K562 (cell line): ENCODE data around the gene NTRK1. TPM values are rescaled to one million over a fixed set of nuclear protein-coding genes. Genes with fewer than 3 reads are reported as not detected.

ENCODE experiments used
- BRD4 ChIP-seq: fragments of 200-600 bp; sonication (generic); IDR thresholded peaks from 2 replicates; pipeline ENCODE4 v1.6.1; 2017; ENCODE audit warnings: inconsistent platforms
- CCNT2 ChIP-seq: IDR thresholded peaks from 2 replicates; pipeline ENCODE4 v1.6.1; 2011; ENCODE audit warnings: borderline replicate concordance, low read depth, mild to moderate bottlenecking, moderate library complexity, mixed read lengths, low read length; ENCODE audit not compliant: insufficient read length; ENCODE audit errors: extremely low read depth
- FOS ChIP-seq: IDR thresholded peaks from 3 replicates; pipeline ENCODE4 v1.6.1; 2011; ENCODE audit not compliant: insufficient read length; ENCODE audit errors: extremely low read depth
- GTF2E2 ChIP-seq: fragments of 200-800 bp; sonication (Bioruptor generic); IDR thresholded peaks from 2 replicates; pipeline ENCODE4 v1.6.1; 2016; ENCODE audit warnings: missing genetic modification characterization, missing compliant biosample characterization
- HDAC2 ChIP-seq: fragments of 450-650 bp; IDR thresholded peaks from 2 replicates; pipeline ENCODE4 v1.6.1; 2016; ENCODE audit warnings: mild to moderate bottlenecking
- HNRNPUL1 ChIP-seq: fragments of 200-400 bp; formaldehyde crosslinking; IDR thresholded peaks from 2 replicates; pipeline ENCODE4 v1.6.1; 2017; ENCODE audit warnings: low read length
- KDM1A ChIP-seq, 2 experiments: fragments of 450-650 bp; IDR thresholded peaks; 2 replicates each; pipeline ENCODE4 v1.6.1; 2016; ENCODE audit warnings: mild to moderate bottlenecking in 2 of 2
- PCBP1 ChIP-seq: fragments of 200-400 bp; formaldehyde crosslinking; IDR thresholded peaks from 2 replicates; pipeline ENCODE4 v1.6.1; 2018; ENCODE audit warnings: mild to moderate bottlenecking, low read depth, low read length; ENCODE audit not compliant: poor library complexity, severe bottlenecking
- SAFB2 ChIP-seq: fragments of 200-400 bp; formaldehyde crosslinking; IDR thresholded peaks from 2 replicates; pipeline ENCODE4 v1.6.1; 2018; ENCODE audit warnings: borderline replicate concordance, low read length, low read depth, moderate library complexity; ENCODE audit not compliant: severe bottlenecking
- SIX5 ChIP-seq, 2 experiments: IDR thresholded peaks; 2 replicates each; pipeline ENCODE4 v1.6.1; 2011; ENCODE audit warnings: low read length in 2 of 2, borderline replicate concordance in 1 of 2, low read depth in 1 of 2, mild to moderate bottlenecking in 1 of 2, moderate library complexity in 1 of 2; ENCODE audit not compliant: insufficient read depth in 1 of 2
- ZNF232 ChIP-seq: sonication (generic); formaldehyde crosslinking; IDR thresholded peaks from 2 replicates; pipeline ENCODE4 v1.8.0; 2022; ENCODE audit warnings: mild to moderate bottlenecking, missing genetic modification reagents
- polyA plus RNA-seq, 8 experiments: library from polyadenylated mRNA; depleted of rRNA in 4 of 8; stranded (reverse) in 5 of 8; unstranded in 3 of 8; fragments of >200 nt; fragmentation: Nextera tagmentation in 2 of 8; fragmentation: Illumina TruSeq in 1 of 8; extraction: Ambion mirVana in 2 of 8; extraction: Trizol in 1 of 8; gene quantifications; 2 replicates each; pipeline versions ENCODE4 v1.2.1 to v1.2.3, GENCODE V29; 2011 to 2014; ENCODE audit warnings: inconsistent platforms in 1 of 8, missing spikeins in 1 of 8
- total RNA-seq, 7 experiments: library from RNA; depleted of rRNA in 6 of 7; stranded (reverse); fragments of >200 nt in 6 of 7; fragmentation: Illumina TruSeq in 2 of 7; extraction: Trizol in 2 of 7; gene quantifications; 2 replicates each; pipeline versions ENCODE4 v1.2.1 to v1.2.3, GENCODE V29; 2011 to 2021; ENCODE audit warnings: low replicate concordance in 1 of 7
- TF ChIP-seq, protein P1 (sequence below): fragments of 250-450 bp; sonication (Bioruptor Pico); IDR thresholded peaks from 2 replicates; pipeline ENCODE4 v1.8.0; 2021; ENCODE audit warnings: borderline replicate concordance, mild to moderate bottlenecking, moderate library complexity; ENCODE audit not compliant: poor library complexity, severe bottlenecking
- TF ChIP-seq, protein P2 (sequence below): sonication (generic); formaldehyde crosslinking; IDR thresholded peaks from 2 replicates; pipeline ENCODE4 v1.8.1; 2023; ENCODE audit warnings: mild to moderate bottlenecking, missing genetic modification reagents
- TF ChIP-seq, protein P3 (sequence below), 2 experiments: fragments of 450-650 bp; conservative IDR thresholded peaks; 2 replicates each; pipeline ENCODE4 v1.6.1; 2017; ENCODE audit warnings: mild to moderate bottlenecking in 2 of 2, moderate library complexity in 2 of 2

Gene NTRK1
- total and polyA plus RNA-seq, 9 of the 15 experiments (the other 6 are each of a cell fraction or from before 2014, with no cell fraction given): 0.46 to 30.0 (median 7.9) TPM

DNA sequence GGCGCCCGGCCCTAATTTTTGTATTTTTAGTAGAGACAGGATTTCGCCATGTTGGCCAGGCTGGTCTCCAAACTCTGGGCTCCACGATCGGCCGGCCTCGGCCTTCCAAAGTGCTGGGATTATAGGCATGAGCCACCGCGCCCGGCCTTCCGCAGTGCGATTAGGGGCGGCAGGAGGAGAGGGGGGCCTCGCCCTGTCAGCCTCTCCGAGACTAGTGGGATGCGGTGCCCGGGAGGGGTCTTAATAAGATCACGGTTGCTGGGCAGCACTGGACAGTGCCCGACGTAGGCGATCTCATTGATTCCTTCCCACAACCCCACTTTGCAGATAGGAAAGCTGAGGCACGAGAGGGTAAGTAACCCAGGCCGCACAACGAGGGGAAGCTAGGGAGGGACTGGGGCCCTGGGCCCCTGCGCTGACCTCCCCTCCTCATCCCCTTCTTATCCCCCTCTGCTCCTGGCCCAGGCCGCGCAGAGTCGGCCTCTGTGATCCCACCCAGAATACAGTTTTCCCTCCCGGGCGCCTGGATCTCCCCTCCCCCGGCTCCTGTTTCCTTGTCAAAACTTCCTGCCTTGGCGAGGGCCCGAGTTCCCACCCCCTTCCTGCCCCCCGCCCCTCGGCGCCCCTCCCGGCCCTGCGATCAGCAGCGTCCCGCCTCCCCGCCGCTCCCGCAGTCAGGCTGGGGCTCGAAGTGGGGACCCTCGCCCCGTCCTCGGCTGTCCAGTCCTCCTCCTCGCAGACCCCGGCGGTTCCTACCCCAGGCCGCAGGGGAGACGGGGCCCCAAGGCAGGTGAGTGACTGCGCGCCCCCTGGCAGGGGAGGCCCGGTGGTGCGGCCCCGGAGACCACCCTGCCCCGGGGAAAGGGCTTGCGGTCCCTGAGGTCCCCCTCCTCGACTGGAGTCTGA lies 32.6 kb downstream of the NTRK1 start, which contains the start of gene PEAR1 (continued):
- TF ChIP-seq FOS (no peak), HDAC2 (peak; percentile 38; the same call in 1 of the 2 replicates), ZNF232 (CRISPR knock-in tag) (no peak), CCNT2 (no peak), BRD4 (no peak), SIX5 (IDR thresholded peaks at IDR 0.05; ENCODE audit: borderline replicate concordance in 1 of 2, insufficient read depth in 1 of 2, low read depth in 1 of 2, low read length in 2 of 2) (no peak), HNRNPUL1 (no peak), SAFB2 (no peak), GTF2E2 (tag) (no peak), PCBP1 (no peak), KDM1A (IDR thresholded peaks at IDR 0.05) (peak; percentile 65 to 82)
- TF ChIP-seq, protein P1, sequence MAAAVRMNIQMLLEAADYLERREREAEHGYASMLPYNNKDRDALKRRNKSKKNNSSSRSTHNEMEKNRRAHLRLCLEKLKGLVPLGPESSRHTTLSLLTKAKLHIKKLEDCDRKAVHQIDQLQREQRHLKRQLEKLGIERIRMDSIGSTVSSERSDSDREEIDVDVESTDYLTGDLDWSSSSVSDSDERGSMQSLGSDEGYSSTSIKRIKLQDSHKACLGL (CRISPR knock-in tag): no peak
- TF ChIP-seq, protein P2, sequence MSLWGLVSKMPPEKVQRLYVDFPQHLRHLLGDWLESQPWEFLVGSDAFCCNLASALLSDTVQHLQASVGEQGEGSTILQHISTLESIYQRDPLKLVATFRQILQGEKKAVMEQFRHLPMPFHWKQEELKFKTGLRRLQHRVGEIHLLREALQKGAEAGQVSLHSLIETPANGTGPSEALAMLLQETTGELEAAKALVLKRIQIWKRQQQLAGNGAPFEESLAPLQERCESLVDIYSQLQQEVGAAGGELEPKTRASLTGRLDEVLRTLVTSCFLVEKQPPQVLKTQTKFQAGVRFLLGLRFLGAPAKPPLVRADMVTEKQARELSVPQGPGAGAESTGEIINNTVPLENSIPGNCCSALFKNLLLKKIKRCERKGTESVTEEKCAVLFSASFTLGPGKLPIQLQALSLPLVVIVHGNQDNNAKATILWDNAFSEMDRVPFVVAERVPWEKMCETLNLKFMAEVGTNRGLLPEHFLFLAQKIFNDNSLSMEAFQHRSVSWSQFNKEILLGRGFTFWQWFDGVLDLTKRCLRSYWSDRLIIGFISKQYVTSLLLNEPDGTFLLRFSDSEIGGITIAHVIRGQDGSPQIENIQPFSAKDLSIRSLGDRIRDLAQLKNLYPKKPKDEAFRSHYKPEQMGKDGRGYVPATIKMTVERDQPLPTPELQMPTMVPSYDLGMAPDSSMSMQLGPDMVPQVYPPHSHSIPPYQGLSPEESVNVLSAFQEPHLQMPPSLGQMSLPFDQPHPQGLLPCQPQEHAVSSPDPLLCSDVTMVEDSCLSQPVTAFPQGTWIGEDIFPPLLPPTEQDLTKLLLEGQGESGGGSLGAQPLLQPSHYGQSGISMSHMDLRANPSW (CRISPR knock-in tag): no peak
- TF ChIP-seq, protein P3, sequence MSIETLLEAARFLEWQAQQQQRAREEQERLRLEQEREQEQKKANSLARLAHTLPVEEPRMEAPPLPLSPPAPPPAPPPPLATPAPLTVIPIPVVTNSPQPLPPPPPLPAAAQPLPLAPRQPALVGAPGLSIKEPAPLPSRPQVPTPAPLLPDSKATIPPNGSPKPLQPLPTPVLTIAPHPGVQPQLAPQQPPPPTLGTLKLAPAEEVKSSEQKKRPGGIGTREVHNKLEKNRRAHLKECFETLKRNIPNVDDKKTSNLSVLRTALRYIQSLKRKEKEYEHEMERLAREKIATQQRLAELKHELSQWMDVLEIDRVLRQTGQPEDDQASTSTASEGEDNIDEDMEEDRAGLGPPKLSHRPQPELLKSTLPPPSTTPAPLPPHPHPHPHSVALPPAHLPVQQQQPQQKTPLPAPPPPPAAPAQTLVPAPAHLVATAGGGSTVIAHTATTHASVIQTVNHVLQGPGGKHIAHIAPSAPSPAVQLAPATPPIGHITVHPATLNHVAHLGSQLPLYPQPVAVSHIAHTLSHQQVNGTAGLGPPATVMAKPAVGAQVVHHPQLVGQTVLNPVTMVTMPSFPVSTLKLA (conservative IDR thresholded peaks at IDR 0.05): no peak
